ENCODE measurements around the gene DPYSL5. TPM values are rescaled to one million over a fixed set of nuclear protein-coding genes. Genes with fewer than 3 reads are reported as not detected.
A peak's percentile ranks its signal among the peaks of the same experiment; 100 is the strongest.
"Not testable (repeated sequence)": the region's sequence is repeated elsewhere in the genome, so short reads cannot be mapped to it uniquely, and the experiment has no call there.

The DPYSL5 gene
- total and polyA plus RNA-seq, 7 experiments from 2014 or later: not detected

DNA sequence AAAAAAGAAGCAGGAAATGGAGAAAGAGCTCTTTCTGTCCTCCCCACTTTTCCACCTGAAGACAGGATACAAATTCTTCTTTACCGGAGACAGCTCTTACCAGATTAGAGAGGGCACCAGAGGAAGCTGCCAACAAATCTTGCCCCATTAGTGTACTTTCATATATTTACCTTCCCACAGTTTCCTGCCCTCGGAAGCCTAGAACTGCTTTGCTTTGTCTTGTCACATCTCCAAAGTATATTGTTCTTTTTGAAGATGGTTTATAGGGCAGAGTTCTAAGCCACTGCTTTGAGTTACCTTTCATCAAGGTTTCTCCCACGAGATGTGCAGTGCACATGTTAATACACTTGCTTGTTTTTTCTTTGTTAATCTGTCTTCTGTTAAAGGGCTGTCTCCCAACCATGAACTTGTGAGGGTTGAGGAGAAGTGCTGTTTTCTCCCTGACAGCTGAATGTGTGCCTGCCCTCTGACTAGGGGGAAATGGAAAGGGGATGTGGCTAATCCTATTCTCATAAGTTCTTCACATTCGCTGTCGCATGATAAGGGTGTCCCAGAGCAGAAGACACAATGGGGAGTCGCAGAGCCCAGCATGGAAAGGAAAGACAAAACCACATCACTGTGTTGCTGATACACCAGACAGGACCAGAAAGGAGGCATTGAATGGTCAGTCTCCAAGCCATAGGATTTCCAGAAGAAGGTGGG, 37.9 kb upstream of the DPYSL5 start:
- Mint-ChIP-seq H3K4me3 (peak overlapping the region in 9 of 10 donors; percentile 10 to 84 (median 71)), H3K36me3 (no peaks in the 10 kb centered on the region), H3K9me3 (no peaks in the 10 kb centered on the region), H3K27ac (peak overlapping the region in 8 of 9 donors; percentile 68 to 92 (median 80)), H3K27me3 (peaks cover 0 to 13% (median under 1%) of the 10 kb centered on the region in 5 donors), H3K4me1 (peaks cover 6 to 67% (median 55%) of the 10 kb centered on the region in 7 donors)
- Histone ChIP-seq H3K4me1 (ENCODE audit: control insufficient read depth in 2 of 2, insufficient read depth in 2 of 2, low read length in 2 of 2) (peaks cover 0 to 37% of the 10 kb centered on the region in 2 donors), H3K27me3 (ENCODE audit: control insufficient read depth in 2 of 2, insufficient read depth in 2 of 2, low read length in 2 of 2) (no peaks in the 10 kb centered on the region), H3K27ac (ENCODE audit: low read depth, low read length) (peak overlapping the region; percentile 39), H3K36me3 (ENCODE audit: control insufficient read depth in 2 of 3, insufficient read depth in 3 of 3, low read length in 3 of 3) (no peaks in the 10 kb centered on the region), H3K4me3 (ENCODE audit: low read length) (peak overlapping the region; percentile 17), H3K9me3 (ENCODE audit: control insufficient read depth in 2 of 3, low read length in 3 of 3) (no peaks in the 10 kb centered on the region)
- ChIA-PET POLR2A (interaction anchor here (1.3 kb wide), 1 partner anchor 38 kb away, joined by 3 read pairs; no protein-coding TSS in a partner anchor), CTCF (interaction anchor here (0.7 to 1.0 kb wide), 3 partner anchors 36 to 66 kb away, joined by 3 to 5 read pairs (median 3); no protein-coding TSS in a partner anchor)
- ATAC-seq (peak; percentile 83), DNase-seq (peak in 6 of 9 donors; percentile 54 to 81 (median 65))
- intact Hi-C loops (cut with micrococcal nuclease): no loop called here

DNA sequence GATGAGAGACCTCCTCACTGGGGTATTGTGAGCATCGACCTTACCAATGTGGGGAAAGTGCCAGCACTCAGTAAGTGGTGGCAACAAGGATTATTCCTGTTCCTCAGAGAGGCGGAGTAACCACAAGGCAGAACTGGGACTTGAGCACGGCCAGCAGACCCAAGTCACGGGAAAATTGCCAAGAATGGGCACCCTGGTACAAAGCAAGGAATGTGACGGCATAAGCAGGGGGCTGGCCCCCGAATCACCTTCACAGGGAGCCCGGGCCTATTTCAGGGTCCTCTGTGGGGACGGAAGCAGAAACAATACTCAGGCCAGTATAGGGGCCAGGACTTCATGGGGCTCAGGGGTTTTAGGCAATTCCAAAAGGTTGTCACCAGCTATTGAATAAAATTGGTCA, 36.7 kb upstream of the DPYSL5 start:
- H3K4me3 ChIP-seq (ENCODE audit: low read length): no peak overlapping the region
- H3K36me3 Mint-ChIP-seq: no peaks in the 10 kb centered on the region
- H3K9me3 Mint-ChIP-seq: peaks cover 0 to 2% (median 0%) of the 10 kb centered on the region in 11 donors
- H3K27me3 ChIP-seq (ENCODE audit: control insufficient read depth in 2 of 2, insufficient read depth in 2 of 2, low read length in 2 of 2): no peaks in the 10 kb centered on the region
- no peak overlapping the region for H3K27ac ChIP-seq (ENCODE audit: low read depth, low read length)
- intact Hi-C loops (cut with micrococcal nuclease): no loop called here
- peaks cover 2 to 19% (median 6%) of the 10 kb centered on the region in 5 donors for H3K27me3 Mint-ChIP-seq
- CTCF ChIA-PET: no interaction called here
- H3K36me3 ChIP-seq (ENCODE audit: control insufficient read depth in 2 of 3, insufficient read depth in 3 of 3, low read length in 3 of 3): no peaks in the 10 kb centered on the region
- peak overlapping the region in 7 of 9 donors; percentile 33 to 92 (median 68) for H3K27ac Mint-ChIP-seq
- no peaks in the 10 kb centered on the region for H3K9me3 ChIP-seq (ENCODE audit: control insufficient read depth in 2 of 3, low read length in 3 of 3)
- ATAC-seq (no peak), DNase-seq (no peak)
- H3K4me3 Mint-ChIP-seq: peak overlapping the region in 7 of 10 donors; percentile 11 to 84 (median 34)
- peaks cover 6 to 71% (median 55%) of the 10 kb centered on the region in 7 donors for H3K4me1 Mint-ChIP-seq
- peaks cover 0 to 37% of the 10 kb centered on the region in 2 donors for H3K4me1 ChIP-seq (ENCODE audit: control insufficient read depth in 2 of 2, insufficient read depth in 2 of 2, low read length in 2 of 2)
- POLR2A ChIA-PET: interaction anchor here (0.6 kb wide), 1 partner anchor 28 kb away, joined by 3 read pairs; no protein-coding TSS in a partner anchor

DNA sequence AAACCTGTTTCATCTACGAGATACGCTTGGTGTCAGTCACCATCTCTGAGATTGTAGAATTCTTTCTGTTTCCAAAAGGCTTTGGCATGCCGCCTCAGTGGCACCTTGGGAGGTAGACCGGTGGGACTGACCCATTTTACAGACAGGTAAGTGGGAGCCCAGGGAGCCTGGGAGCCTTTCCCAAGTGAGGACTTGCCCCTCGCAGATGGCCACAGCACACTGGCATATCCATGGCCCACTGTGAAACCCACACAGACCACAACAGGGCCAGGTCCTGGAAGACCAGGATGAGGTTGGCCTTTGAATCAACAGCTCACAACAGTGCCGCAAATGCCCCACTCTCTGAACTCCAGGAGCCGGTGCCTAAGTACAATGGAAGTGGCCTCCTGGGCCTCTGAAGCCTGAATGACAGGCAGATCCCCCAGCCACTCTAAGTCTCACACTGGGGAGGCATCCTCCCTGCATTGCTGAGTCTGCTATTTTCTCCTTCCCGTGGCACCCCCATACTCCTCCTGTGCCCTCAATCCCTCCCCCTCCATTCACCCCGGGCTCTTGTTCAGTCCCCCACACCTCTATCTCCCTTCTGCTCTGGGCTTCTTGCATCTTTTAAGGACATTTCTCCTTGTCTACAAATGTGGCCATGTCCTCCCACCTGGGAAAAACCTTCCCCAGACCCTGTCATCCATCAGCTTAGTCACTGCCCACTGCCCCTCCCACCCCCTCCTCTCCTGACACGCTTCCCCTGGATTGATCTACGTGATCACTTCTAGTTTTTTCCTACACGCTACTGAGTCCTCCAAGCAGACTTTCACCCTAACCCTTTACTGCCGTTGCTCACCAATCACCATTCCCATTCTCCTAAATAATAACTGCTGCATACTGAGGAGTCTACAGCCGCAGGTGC, 35.9 kb upstream of the DPYSL5 start:
- Histone ChIP-seq H3K4me3 (ENCODE audit: low read length) (no peak overlapping the region), H3K27me3 (ENCODE audit: control insufficient read depth in 2 of 2, insufficient read depth in 2 of 2, low read length in 2 of 2) (no peaks in the 10 kb centered on the region), H3K9me3 (ENCODE audit: control insufficient read depth in 2 of 3, low read length in 3 of 3) (no peaks in the 10 kb centered on the region), H3K27ac (ENCODE audit: low read depth, low read length) (no peak overlapping the region), H3K36me3 (ENCODE audit: control insufficient read depth in 2 of 3, insufficient read depth in 3 of 3, low read length in 3 of 3) (no peaks in the 10 kb centered on the region), H3K4me1 (ENCODE audit: control insufficient read depth in 2 of 2, insufficient read depth in 2 of 2, low read length in 2 of 2) (peaks cover 0 to 37% of the 10 kb centered on the region in 2 donors)
- no peak for ATAC-seq
- Mint-ChIP-seq H3K9me3 (peaks cover 0 to 2% (median 0%) of the 10 kb centered on the region in 11 donors), H3K4me1 (peaks cover 6 to 68% (median 55%) of the 10 kb centered on the region in 7 donors), H3K27me3 (peaks cover 5 to 23% (median 10%) of the 10 kb centered on the region in 5 donors), H3K4me3 (peak overlapping the region in 6 of 10 donors; percentile 10 to 84 (median 37)), H3K36me3 (no peaks in the 10 kb centered on the region), H3K27ac (peak overlapping the region in 5 of 9 donors; percentile 22 to 76 (median 63))
- ChIA-PET POLR2A (no interaction called here), CTCF (interaction anchor here (1.2 kb wide), 1 partner anchor 67 kb away, joined by 3 read pairs; no protein-coding TSS in a partner anchor)
- intact Hi-C loops (cut with micrococcal nuclease): no loop called here
- no peak for DNase-seq

DNA sequence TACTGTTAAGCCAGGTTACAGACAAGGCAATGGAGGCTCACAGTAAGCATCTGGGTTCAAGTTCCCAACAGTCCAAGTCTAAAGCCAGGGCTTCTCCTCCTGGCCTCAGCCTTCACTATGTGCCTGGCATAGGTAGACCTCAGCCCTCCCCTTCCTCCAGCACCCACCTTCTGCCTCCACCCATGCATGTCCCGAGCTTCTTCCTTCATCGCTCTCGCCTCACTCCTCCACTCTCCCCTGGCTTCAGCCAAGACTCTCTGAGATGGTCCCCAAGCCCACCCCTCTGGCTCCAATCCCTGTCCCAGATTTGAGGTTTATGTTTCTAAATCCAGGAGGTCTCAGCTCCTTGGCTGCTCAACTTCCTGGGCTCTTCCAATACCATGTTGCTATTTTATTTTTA, 35.2 kb upstream of the DPYSL5 start:
- no peak for DNase-seq
- intact Hi-C loops (cut with micrococcal nuclease): no loop called here
- Histone ChIP-seq H3K4me1 (ENCODE audit: control insufficient read depth in 2 of 2, insufficient read depth in 2 of 2, low read length in 2 of 2) (peaks cover 0 to 37% of the 10 kb centered on the region in 2 donors), H3K36me3 (ENCODE audit: control insufficient read depth in 2 of 3, insufficient read depth in 3 of 3, low read length in 3 of 3) (no peaks in the 10 kb centered on the region), H3K9me3 (ENCODE audit: control insufficient read depth in 2 of 3, low read length in 3 of 3) (no peaks in the 10 kb centered on the region), H3K27me3 (ENCODE audit: control insufficient read depth in 2 of 2, insufficient read depth in 2 of 2, low read length in 2 of 2) (no peaks in the 10 kb centered on the region), H3K4me3 (ENCODE audit: low read length) (no peak overlapping the region), H3K27ac (ENCODE audit: low read depth, low read length) (no peak overlapping the region)
- Mint-ChIP-seq H3K4me1 (peaks cover 6 to 62% (median 50%) of the 10 kb centered on the region in 7 donors), H3K27ac (peak overlapping the region in 1 of 9 donors; percentile 63), H3K9me3 (peaks cover 0 to 2% (median 0%) of the 10 kb centered on the region in 11 donors), H3K36me3 (no peaks in the 10 kb centered on the region), H3K4me3 (peak overlapping the region in 3 of 10 donors; percentile 24 to 65 (median 60)), H3K27me3 (peaks cover 5 to 30% (median 10%) of the 10 kb centered on the region in 5 donors)
- ChIA-PET POLR2A (no interaction called here), CTCF (interaction anchor here (1.2 kb wide), 1 partner anchor 68 kb away, joined by 3 read pairs; no protein-coding TSS in a partner anchor)
- no peak for ATAC-seq

DNA sequence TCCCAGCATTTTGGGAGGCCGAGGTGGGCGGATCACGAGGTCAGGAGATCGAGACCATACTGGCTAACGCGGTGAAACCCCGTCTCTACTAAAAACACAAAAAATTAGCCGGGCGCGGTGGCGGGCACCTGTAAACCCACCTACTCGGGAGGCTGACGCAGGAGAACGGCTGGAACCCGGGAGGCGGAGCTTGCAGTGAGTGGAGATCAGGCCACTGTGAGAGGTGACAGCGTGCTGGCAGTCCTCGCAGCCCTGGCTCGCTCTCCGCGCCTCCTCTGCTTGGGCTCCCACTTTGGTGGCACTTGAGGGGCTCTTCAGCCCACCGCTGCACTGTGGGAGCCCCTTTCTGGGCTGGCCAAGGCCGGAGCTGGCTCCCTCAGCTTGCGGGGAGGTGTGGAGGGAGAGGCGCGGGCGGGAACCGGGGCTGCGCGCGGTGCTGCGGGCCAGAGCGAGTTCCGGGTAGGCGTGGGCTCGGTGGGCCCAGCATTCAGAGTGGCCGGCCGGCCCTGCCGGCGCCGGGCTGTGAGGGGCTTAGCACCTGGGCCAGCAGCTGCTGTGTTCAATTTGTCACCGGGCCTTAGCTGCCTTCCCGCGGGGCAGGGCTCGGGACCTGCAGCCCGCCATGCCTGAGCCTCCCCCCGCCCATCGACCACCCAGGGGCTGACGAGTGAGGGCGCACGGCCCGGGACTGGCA, 33.7 kb upstream of the DPYSL5 start:
- H3K4me3 Mint-ChIP-seq; H3K27ac Mint-ChIP-seq; H3K36me3 Mint-ChIP-seq; intact Hi-C loops (cut with micrococcal nuclease); H3K27me3 ChIP-seq (ENCODE audit: control insufficient read depth in 2 of 2, insufficient read depth in 2 of 2, low read length in 2 of 2); H3K27ac ChIP-seq (ENCODE audit: low read depth, low read length); H3K9me3 ChIP-seq (ENCODE audit: control insufficient read depth in 2 of 3, low read length in 3 of 3); H3K9me3 Mint-ChIP-seq; H3K4me3 ChIP-seq (ENCODE audit: low read length); CTCF ChIA-PET; H3K36me3 ChIP-seq (ENCODE audit: control insufficient read depth in 2 of 3, insufficient read depth in 3 of 3, low read length in 3 of 3); ATAC-seq; DNase-seq; POLR2A ChIA-PET: not testable (repeated sequence)
- H3K27me3 Mint-ChIP-seq: peaks cover 5 to 31% (median 10%) of the 10 kb centered on the region in 5 donors
- peaks cover 6 to 49% (median 39%) of the 10 kb centered on the region in 7 donors for H3K4me1 Mint-ChIP-seq
- H3K4me1 ChIP-seq (ENCODE audit: control insufficient read depth in 2 of 2, insufficient read depth in 2 of 2, low read length in 2 of 2): peaks cover 0 to 32% of the 10 kb centered on the region in 2 donors

DNA sequence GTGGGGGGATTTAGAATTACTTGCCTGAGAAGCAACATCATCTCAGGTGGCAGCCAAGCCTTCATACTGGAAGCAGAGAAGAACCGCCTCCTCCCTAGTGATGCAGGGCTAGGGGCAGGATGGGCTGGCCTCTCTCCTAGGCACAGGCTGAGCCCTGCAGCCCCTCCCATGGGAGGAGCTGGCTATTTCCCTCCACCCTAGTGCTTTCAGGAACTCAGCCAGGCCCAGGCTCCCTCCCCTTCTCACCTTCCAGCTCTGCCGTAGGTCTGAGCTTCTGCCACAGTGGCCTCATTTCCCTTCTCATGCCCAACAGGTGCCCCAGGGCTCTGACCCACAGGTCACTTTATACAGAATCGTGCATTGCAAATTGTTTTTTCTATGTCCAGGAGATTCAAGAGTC, 31.0 kb upstream of the DPYSL5 start:
- Histone ChIP-seq H3K4me1 (ENCODE audit: control insufficient read depth in 2 of 2, insufficient read depth in 2 of 2, low read length in 2 of 2) (peaks cover 0 to 8% of the 10 kb centered on the region in 2 donors), H3K27ac (ENCODE audit: low read depth, low read length) (no peak overlapping the region), H3K9me3 (ENCODE audit: control insufficient read depth in 2 of 3, low read length in 3 of 3) (no peaks in the 10 kb centered on the region), H3K27me3 (ENCODE audit: control insufficient read depth in 2 of 2, insufficient read depth in 2 of 2, low read length in 2 of 2) (no peaks in the 10 kb centered on the region), H3K4me3 (ENCODE audit: low read length) (no peak overlapping the region), H3K36me3 (ENCODE audit: control insufficient read depth in 2 of 3, insufficient read depth in 3 of 3, low read length in 3 of 3) (no peaks in the 10 kb centered on the region)
- H3K27me3 Mint-ChIP-seq: peaks cover 5 to 31% (median 10%) of the 10 kb centered on the region in 5 donors
- H3K4me1 Mint-ChIP-seq: peaks cover 0 to 22% (median 15%) of the 10 kb centered on the region in 7 donors
- H3K36me3 Mint-ChIP-seq: no peaks in the 10 kb centered on the region
- H3K27ac Mint-ChIP-seq: no peak overlapping the region
- H3K9me3 Mint-ChIP-seq: peaks cover 0 to 2% (median 0%) of the 10 kb centered on the region in 11 donors
- POLR2A ChIA-PET: no interaction called here
- H3K4me3 Mint-ChIP-seq: no peak overlapping the region
- no peak for ATAC-seq
- intact Hi-C loops (cut with micrococcal nuclease): no loop called here
- no peak for DNase-seq
- CTCF ChIA-PET: no interaction called here
